Keratinocyte (primary cell): ENCODE results near the gene ZNF883.

Source experiments
- EZH2 ChIP-seq: IDR thresholded peaks from one replicate; pipeline ENCODE4 v1.6.1; 2012; ENCODE audit warnings: inconsistent platforms, mild to moderate bottlenecking, low read length, moderate library complexity
- TF ChIP-seq, protein P1 (sequence below), 3 experiments: IDR thresholded peaks in 1 of 3; conservative IDR thresholded peaks in 1 of 3; optimal IDR thresholded peaks in 1 of 3; 2 replicates in 2 of 3; 3 replicates in 1 of 3; pipeline versions ENCODE3 to v1.5.1; 2011; ENCODE audit warnings: low read length in 3 of 3, mild to moderate bottlenecking in 3 of 3, moderate library complexity in 2 of 3, control low read depth in 1 of 3, inconsistent platforms in 1 of 3; ENCODE audit not compliant: insufficient read depth in 2 of 3; ENCODE audit errors: extremely low read depth in 1 of 3

GRCh38 chr9:112912636-112913035 lies 99.4 kb downstream of the ZNF883 start:
- TF ChIP-seq, protein P1, sequence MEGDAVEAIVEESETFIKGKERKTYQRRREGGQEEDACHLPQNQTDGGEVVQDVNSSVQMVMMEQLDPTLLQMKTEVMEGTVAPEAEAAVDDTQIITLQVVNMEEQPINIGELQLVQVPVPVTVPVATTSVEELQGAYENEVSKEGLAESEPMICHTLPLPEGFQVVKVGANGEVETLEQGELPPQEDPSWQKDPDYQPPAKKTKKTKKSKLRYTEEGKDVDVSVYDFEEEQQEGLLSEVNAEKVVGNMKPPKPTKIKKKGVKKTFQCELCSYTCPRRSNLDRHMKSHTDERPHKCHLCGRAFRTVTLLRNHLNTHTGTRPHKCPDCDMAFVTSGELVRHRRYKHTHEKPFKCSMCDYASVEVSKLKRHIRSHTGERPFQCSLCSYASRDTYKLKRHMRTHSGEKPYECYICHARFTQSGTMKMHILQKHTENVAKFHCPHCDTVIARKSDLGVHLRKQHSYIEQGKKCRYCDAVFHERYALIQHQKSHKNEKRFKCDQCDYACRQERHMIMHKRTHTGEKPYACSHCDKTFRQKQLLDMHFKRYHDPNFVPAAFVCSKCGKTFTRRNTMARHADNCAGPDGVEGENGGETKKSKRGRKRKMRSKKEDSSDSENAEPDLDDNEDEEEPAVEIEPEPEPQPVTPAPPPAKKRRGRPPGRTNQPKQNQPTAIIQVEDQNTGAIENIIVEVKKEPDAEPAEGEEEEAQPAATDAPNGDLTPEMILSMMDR (optimal IDR thresholded peaks at IDR 0.05 in 1 of 3, IDR thresholded peaks at IDR 0.05 in 1 of 3, conservative IDR thresholded peaks at IDR 0.05 in 1 of 3; ENCODE audit: extremely low read depth in 1 of 3, insufficient read depth in 2 of 3, low read length in 3 of 3) = no peak
- TF ChIP-seq EZH2 = no peak
